Hematopoietic multipotent progenitor cell treated with erythropoietin and hydrocortisone succinate and interleukin-3 and kit ligand, for 15 days (in vitro differentiated cells): ENCODE results near the gene GSTM4.
A peak's percentile ranks its signal among the peaks of the same experiment; 100 is the strongest.

Experiments used
- DNase-seq: peaks from one replicate; pipeline ENCODE4 v3.0.0-alpha.2; 2015; ENCODE audit warnings: low spot score

GSTM4 gene

DNA sequence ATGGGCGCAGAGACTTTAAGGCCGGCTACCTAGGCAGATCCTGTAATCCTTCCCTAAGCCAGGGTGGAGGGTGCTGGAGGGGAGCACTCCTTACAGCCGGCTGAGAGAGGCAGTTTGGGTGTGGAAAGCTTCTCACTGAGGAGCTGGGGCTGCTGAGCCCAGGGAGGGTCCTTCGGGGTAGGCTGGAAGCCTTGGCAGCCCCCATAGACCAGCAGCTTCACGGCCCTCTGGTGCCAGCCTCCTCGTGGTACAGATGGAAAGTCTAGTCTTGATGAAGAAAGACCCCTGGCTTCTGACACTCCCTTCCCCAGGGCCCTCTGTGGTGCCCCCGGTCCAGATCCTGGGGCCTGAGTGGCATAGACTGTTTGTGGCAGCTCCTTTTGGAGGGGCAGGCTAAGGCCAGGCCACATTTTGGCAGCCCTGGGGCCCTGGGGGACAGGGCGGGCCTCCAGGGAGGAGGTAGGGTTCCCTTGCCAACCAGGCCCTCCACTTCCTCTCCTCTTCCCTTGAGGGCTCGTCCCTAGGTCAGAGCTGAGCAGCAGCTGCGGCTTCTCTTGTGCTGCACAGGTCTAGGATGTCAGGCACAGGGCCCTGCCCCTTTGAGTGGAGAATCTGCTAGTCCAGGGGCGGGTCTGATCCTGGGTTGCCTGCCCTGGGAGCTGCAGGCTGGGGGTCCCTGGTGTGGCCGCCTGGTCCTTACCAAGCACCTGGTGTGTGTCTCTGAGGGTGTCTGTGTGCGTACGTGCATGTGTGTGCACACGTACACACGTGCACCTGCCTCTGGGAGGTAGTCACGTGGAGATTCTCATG lies 31.5 kb upstream of the GSTM4 start:
- DNase-seq, result no peak

DNA sequence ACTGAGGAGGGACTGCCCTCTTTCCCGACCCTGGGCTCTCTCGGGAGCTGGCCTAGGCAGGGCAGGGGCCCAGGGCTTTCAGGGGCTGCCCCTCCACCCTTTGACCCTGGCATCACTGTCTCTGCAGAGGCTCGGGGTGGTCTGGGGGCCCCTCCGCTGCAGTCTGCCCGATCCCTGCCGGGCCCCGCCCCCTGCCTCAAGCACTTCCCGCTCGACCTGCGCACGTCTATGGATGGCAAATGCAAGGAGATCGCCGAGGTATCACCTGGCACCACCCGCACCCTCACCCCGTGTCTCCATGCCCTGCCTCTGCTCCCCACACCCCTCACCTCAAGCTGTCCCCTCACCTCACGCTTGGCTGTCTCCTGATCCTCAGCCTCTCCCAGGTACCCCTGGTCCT lies 30.7 kb upstream of the GSTM4 start:
- no peak for DNase-seq

DNA sequence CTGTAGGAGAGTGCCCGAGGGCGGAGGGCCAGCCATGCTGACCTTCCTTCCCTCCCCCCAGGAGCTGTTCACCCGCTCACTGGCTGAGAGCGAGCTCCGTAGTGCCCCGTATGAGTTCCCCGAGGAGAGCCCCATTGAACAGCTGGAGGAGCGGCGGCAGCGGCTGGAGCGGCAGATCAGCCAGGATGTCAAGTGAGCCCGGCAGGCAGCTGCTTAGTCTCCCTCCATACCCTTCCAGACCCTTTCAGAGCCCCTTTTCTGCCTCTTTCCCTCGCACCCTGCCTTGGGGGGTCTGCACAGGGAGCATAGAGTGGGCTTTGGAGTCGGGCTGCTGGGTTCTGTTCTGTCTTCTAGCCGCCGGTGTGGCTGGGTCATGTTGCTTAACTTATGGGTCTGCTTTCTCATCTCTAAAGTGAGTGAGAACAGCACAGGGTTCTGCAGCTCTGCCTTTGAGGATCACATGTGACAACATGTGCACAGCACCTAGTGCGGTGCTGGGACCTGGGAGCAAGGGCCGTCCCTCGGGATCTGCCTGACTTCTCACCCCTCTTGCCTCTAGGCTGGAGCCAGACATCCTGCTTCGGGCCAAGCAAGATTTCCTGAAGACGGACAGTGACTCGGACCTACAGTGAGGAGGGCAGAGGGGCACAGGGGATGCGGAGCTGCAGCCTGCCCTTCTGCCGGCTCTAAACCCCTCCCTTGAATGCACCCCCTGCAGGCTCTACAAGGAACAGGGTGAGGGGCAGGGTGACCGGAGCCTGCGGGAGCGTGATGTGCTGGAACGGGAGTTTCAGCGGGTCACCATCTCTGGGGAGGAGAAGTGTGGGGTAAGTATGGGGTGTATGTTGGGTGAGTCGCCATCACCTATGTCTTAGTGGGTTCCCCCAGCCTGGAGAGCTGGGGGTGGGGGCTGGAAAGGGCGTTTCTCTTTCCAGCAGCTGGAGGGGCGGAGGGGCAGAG lies 30.0 kb upstream of the GSTM4 start:
- no peak for DNase-seq

DNA sequence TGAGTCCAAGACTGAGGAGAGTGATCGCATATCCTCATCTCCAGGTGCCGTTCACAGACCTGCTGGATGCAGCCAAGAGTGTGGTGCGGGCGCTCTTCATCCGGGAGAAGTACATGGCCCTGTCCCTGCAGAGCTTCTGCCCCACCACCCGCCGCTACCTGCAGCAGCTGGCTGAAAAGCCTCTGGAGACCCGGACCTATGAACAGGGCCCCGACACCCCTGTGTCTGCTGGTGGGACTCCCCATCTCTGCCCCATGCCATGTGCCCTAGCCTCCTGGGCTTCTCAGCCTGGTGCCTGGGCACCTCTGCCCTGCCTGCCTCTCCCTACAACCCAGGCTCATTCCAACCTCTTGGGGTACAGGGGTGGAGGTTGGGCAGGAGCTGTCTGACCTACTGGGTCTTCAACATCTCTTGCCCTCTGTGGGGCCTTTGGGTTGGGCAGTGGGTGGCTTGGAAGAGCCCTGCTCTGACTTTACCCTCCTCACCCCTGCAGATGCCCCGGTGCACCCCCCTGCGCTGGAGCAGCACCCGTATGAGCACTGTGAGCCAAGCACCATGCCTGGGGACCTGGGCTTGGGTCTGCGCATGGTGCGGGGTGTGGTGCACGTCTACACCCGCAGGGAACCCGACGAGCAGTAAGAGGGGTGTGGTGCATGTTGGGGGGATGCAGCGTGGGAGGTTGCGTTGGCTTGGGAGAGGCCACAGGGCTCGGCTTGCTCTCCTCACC lies 29.1 kb upstream of the GSTM4 start:
- DNase-seq, result no peak

DNA sequence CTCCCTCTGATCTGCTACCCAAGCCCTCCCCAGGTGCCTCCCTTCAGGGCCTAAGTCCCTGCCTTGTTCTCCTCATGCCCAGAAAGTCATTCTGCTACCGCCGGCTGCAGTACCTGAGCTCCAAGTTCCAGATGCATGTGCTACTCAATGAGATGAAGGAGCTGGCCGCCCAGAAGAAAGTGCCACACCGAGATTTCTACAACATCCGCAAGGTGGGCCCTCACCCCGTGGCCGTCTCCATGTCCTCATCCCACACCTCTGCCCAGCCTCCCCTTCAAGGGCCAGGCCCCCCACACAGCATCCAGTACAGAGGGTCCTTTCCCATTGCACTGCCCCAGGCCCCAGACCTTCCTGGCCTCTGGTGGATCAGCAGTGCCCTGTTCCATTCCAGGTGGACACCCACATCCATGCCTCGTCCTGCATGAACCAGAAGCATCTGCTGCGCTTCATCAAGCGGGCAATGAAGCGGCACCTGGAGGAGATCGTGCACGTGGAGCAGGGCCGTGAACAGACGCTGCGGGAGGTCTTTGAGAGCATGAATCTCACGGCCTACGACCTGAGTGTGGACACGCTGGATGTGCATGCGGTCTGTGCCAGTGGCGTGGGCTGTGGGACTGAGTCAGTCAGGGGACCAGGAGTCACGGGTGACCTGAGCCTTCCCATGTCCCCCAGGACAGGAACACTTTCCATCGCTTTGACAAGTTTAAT lies 28.1 kb upstream of the GSTM4 start:
- DNase-seq, result no peak

DNA sequence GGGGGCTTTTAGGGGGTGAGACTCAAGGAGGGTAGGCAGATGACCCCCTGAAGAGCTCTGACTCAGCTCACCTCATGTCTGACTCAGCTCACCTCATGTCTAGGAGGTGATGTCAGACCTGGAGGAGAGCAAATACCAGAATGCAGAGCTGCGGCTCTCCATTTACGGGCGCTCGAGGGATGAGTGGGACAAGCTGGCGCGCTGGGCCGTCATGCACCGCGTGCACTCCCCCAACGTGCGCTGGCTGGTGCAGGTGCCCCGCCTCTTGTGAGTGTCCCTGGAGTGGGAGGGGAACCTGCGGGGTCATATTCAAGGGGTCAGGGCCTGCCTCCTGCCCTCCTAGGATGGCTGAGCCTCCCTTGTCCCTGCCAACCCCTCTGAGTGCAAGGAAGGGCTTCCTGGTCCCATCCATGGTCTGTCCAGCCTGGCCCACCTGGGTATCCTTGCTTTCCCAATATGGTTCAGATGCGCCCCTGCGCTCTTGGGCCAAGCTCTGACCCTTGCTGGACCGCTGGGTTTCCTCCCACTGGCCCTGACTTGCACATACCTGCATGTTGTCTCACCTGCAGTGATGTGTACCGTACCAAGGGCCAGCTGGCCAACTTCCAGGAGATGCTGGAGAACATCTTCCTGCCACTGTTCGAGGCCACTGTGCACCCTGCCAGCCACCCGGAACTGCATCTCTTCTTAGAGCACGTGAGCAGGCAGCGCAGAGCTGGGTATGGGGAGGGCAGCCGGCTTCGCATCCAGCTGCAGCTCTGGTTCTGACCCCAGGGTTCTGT lies 27.2 kb upstream of the GSTM4 start:
- no peak for DNase-seq

DNA sequence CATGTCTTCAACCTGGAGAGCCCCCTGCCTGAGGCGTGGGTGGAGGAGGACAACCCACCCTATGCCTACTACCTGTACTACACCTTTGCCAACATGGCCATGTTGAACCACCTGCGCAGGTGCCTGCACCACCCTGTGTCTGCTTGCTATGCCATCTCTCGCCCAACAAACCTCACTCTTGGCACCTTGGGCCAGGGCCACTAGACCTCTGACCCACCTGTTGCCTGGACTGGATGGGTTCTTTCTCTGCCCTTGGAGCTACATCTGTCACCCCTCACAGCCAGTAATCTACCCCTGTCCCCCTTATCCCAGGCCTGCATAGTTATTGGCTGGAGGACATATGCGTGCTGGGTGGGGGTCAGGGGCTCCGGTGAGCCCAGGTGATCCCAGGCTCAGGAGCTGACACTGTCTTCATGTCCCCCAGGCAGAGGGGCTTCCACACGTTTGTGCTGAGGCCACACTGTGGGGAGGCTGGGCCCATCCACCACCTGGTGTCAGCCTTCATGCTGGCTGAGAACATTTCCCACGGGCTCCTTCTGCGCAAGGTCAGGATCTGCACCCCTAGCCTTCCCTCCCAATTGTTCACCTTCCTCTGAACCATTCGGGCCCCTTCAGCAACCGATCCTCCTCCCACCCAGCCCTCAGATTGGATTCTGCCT lies 26.4 kb upstream of the GSTM4 start:
- no peak for DNase-seq

DNA sequence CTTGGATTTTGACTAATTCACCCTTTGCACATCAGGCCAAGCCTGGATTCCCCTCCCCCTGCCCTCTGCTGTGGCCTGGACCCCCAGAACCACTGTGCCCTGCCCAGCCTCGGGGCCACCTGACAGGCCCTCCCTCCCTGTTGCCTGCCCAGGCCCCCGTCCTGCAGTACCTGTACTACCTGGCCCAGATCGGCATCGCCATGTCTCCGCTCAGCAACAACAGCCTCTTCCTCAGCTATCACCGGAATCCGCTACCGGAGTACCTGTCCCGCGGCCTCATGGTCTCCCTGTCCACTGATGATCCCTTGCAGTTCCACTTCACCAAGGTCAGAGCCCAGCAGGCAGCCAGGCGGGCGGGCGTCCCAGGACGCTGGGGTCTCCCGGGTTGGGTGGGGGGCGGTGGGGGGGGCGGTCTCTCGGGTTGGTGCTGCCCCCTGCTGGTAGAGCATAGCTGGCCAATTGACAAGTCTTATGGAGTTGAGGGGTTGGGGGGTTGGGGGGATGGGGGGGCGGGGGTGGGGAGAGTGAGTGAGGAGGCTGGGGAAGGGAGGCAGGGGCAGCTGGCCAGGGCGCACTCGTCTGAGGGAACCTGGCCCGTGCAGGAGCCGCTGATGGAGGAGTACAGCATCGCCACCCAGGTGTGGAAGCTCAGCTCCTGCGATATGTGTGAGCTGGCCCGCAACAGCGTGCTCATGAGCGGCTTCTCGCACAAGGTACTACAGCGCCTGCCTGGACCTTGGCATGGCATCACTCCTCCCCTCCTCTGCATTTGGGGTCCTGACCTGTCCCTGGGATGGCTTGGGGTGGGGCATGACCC lies 25.6 kb upstream of the GSTM4 start:
- peak; percentile 27 for DNase-seq

DNA sequence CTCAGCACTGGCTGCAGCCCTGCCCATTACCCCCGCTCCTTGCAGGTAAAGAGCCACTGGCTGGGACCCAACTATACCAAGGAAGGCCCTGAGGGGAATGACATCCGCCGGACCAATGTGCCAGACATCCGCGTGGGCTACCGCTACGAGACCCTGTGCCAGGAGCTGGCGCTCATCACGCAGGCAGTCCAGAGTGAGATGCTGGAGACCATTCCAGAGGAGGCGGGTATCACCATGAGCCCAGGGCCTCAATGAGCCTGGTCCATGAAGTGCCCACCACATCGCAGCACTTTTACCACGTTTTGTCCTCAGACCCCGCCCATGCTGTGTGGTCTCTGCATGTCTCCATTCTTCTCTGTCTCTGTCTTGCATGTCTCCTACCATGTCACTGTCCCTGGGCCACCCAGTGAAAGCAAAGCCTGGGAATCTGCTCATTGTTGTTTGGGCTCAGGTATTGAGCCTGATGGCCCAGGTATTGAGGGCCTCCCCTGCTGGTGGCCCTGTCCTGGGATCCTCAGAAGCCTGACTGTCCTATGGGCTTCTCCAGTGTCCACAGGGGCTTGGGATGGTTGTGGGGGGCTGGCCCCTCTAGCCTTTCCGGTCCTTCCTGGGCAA lies 24.9 kb upstream of the GSTM4 start:
- DNase-seq, result no peak

DNA sequence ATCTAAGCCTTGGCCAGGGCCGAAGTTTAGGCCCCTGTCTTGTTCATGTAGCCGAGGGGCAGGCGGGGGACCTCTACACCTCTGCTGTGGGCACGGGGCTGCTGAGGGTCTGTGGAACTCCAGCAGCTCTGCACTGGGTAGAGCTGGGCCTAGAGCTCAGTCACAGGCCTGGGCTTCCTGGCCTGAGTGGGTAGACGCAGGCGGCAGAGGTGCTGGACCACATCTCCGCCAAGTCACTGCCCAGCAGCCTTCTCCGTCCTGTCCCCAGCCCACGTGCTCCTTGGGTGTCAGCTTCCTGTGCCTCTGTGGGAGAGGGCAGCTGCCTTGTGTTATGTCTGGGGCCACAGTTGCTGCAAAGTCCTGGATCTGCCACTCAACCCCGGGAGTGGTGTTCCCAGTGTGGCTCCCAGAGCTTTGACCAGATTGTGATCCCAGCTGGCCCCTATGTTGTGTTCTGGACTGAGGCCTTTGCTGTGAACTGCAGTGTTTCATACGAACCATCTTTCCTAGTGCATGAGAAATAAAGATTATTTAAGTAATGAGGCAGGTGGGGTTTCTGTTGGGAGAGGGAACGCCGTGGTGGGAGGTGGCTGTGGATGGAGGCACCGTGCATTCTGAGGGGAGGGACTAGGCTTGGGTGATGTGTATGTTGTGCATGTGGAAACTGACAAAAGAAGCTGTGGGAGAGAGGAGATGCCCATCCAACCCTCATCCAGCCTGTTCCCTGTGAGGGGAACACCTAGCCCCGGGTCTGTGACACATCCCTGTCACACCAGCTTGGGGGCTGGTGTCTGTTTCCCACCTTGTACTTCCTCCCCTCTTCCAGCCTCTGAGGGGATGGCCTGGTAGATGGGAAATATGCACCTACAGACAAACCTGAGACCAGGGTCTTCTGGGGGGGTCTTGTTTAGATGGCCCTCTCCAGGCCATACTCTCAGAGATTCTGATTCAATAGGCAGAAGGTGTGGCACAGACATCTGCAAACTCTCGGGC lies 24.1 kb upstream of the GSTM4 start:
- DNase-seq, result no peak

DNA sequence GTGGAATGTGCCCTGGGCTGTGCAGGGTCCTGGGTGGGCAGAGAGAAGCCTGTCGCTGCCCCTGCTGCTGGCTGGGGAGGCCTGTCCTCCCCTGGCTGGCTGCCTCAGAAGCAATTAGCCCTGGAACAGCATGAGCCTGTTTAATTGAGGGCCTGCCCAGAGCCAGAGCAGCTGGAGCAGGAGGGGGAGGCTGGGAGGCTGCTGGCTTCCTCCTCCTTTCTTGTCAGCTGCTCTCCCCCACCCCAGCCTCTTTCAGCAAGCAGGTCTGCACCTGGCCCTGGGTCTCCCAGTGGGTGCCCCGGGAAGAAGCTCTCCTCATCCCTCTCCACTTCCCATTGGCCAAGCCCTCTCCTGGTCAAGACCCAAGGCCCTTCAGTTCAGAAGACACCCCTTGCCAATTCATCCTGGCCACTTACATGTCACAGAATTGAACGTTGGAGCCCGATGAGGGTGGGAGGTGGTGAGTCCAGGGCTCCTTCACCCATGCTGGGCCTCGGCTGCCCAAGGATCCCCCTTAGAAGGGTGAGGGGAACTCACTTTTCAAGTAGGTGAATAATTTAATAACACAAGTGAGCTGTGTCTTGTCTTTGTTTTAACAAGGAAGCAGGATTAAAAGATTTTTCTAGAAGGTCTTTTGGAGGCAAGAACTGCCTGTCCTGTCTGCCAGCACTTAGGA lies 23.1 kb upstream of the GSTM4 start:
- no peak for DNase-seq

DNA sequence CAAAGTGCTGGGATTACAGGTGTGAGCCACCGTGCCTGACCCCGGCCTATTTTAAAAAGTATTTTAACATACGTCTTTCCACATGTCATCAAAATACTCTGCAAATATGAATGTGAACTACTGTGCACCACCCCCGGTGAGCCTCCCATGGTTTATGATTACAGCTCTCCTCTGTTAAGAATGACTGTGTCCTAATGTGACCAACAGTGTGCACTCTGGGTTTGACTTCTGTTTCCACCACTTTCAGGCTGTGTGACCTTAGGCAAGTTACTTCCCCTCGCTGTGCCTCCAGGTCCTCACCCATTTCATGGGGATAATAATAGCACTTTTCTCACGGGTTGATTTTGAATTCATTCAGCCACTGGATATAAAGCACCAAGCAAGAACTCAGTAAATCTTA lies 21.6 kb upstream of the GSTM4 start:
- no peak for DNase-seq

DNA sequence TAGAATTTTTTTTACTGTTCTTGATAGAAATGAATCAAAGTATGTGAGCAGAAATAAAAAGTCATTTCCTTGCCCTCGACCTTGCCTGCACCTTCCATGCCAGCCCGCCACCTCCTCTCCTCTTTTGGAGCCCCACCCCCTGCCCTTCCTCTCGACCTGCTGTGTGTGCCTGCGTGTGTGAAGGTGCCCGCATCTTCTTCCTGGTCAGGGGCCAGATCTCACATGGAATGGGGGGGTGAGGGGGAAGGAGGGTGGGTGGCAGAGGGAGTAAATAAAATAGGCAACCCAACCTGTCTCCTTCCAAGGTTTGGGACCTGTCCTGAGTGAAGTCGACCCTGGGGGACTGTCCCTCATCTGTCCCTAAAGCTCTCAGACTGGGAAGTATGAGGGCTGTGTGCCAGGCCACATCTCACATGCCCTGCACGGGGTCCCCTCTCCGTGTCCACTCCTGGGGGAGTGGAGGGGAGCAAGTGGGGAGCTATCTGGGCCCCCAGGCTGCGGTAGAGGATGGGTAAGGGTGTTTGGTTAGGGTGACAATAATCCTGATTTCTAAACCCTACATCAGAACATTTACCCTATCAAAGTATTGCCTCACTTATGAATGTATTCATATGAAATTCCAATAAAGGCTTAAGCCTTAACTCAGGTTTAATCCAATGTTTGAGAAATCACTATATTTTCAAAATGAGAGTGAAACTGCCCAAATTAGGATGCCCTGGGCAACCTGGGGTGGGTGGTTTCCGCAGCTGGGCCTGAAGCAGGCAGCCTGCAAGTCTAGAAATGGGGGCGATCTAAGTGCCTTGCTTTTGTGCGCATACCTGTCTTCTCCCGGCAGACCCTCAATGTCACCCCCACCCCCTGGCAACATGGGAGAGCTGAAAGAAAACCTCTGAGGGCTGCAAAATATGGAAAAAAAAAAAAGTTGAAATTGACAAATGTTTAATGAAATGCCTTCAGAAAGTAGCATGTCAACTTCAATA lies 20.8 kb upstream of the GSTM4 start:
- DNase-seq, result no peak

DNA sequence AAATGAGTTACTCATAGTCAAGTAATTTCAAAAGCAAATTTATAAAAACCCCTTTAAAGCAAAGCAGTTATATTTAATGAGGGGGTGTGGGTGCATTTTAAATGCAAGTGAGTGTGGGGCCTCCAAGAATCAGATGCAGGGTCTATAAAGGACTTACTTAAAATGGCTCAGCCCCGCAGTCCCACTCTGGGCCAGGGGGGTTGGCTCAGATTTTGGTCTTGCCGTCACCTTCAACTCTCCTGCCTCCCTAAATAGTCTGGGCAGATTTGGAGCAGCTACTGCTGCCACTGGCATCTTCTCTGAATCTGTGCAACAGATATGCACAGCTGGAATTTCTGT lies 20.1 kb upstream of the GSTM4 start:
- DNase-seq, result no peak

DNA sequence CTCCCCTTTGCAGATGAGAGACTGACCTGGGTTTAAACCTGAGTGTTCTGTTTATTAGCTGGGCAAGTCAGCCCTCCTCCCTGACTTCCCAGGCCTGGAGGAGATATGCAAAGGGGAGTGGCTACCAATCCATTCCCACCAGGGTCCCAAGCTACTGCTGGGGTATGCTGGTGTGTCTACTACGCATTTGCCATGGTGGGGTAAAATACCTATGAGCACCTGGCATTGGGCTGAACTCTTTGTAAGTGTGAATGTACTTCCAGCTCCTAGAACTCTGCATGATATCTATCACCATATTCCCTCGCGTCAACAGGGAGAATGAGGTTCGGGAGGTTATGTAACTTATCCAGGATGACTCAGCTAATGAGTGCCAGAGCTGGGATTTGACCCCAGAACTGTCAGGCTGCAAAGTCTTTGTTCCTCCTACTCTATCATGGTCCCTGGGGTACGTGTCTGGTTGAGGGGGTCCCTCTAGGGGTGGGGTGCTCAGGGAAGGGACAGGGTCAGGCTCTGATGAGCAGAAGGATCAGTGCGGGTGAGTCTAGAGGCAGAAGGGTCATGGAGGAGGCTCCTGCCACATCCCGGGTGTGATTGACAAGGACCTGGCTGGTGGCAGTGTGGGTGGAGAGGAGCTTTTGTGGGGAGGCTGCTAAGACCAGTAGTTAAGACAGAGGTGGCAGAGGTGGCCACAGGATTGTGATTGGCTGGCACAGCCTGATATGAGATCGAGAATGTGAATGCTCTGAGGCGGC lies 19.5 kb upstream of the GSTM4 start:
- no peak for DNase-seq

DNA sequence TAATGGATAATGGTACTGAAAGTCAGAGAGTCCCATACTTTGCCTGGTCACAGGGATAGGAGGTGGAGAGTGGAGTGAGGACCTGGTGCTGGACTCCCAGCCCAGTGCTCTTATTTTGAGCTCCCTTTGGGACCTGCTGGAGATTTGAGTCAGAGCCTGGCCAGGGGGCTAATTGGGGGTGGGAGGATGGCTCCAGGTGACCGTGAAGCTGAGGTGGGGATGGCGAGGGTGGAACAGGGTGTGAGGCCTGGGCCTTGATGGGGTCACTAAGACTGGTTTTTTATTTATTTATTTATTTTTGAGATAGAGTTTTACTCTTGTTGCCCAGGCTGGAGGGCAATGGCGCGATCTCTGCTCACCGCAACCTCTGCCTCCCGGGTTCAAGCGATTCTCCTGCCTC lies 18.5 kb upstream of the GSTM4 start:
- no peak for DNase-seq
